ENCODE data around the gene OR52K1. TPM values are rescaled to one million over a fixed set of nuclear protein-coding genes. Genes with fewer than 3 reads are reported as not detected.
"Not testable (repeated sequence)": the region's sequence is repeated elsewhere in the genome, so short reads cannot be mapped to it uniquely, and the experiment has no call there.

OR52K1 gene
- total RNA-seq, 1 donor from 2014 or later = not detected

DNA sequence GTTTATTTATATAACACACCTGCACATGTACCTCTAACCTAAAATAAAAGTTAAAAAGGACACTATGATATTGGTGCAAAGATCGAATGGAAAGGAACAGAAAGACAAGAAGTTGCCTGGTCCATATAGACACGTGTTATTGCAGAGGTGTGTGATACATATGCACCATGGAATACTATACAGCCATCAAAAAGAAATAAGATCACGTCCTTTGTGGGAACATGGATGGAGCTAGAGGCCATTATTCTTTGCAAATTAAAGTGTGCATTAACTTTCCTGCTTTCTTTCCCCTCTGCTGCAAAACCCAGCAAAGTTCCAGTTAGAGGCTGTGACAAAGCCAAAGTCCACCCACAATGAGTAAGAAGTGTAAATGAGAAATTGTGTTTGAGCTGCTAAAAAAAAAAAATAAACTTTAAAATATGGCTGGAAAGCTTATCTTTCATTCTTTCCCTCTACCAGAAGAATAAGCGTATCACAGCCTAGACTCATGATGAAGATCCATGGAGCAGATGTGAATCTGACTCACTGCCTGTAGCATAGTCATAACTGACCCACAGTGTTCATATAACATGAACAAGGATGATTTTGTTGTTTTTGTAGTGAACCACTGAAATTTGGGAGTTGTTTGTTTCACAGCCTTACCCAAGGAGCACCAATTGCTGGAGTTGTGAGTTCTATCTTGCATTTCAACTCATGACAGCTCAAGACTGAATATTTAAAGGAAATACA, 9.6 kb downstream of the OR52K1 start:
- no peak for ATAC-seq

DNA sequence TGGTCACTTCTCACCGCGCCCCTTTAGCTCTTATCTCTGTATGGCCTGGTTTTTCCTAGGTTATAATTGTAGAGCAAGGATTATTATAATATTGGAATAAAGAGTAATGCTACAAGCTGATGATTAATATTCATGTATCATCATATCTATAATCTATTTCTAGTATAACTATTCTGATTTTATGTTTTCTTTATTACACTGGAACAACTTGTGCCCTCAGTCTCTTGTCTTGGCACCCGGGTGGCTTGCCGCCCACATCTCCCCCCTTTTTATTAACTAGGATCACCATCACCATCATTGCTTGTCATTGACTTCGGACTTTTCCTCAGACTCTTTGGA, 11.0 kb downstream of the OR52K1 start:
- ATAC-seq = no peak

DNA sequence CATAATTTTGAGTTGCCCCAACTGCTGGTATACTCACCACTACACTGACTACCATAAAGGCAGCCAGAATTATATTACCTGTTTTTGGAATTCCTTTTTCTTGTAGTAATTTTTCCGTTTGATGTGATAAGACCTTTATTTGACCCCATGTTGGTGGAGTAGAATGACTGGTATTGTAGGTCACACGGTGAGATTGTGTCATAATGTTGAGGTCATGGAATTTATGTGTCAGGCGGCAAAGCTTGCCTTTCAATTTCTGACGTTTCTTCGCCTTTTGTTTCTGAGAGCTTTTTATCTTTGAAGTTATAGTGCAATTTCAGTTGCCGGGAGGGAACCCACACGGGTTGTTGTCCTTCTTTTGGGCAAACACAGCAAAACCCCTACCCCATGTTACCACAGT, 13.0 kb downstream of the OR52K1 start:
- ATAC-seq = peak; percentile 70

DNA sequence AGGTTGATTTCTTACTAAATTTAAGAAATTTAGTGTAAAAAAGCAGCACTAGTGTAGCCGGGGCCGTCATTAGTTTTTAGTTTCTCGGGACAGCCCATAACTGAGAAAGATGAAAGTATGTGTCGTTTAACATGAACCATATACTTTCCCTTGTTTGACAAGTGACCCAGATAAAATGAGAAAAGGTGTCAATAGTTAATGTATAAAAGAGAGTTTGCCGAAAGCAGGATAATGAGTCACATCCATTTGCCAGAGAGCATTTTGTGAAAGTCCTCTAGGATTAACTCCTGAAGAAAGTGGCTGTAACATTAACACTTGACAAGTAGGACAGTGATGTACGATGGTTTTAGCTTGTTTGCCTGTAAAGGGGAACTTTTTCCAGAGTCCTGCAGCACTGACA, 13.5 kb downstream of the OR52K1 start:
- no peak for ATAC-seq

DNA sequence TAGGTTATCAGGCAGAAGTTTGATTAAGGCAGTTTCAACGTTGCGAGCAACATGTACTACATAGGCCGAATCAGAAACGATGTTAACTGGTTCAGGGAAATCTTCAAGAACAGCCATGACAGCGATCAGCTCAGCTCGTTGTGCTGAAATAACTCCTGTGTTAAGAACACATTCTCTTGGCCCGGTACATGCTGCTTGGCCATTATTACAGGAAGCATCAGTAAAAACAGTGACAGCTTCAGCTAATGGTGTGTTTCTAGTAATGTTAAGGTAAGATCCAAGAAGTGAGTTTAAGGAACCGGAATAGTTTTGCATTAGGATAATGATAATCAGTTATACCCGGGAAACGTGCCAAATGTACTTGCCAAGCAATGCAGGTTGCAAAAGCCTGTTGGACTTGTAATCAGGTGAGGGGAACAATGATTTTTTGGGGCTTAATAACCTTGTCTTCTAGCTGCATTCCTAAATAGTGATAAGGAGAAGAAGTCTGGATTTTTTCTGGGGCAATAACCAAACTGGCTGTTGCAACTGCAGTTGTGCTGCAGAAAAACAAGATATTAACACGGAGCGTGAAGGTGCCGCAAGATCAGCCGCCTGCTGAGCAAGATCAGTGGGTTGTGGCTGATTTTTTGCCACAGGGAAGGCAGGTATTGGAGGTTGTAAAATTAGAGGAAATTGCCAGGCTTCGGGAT, 14.3 kb downstream of the OR52K1 start:
- ATAC-seq = peak; percentile 28

DNA sequence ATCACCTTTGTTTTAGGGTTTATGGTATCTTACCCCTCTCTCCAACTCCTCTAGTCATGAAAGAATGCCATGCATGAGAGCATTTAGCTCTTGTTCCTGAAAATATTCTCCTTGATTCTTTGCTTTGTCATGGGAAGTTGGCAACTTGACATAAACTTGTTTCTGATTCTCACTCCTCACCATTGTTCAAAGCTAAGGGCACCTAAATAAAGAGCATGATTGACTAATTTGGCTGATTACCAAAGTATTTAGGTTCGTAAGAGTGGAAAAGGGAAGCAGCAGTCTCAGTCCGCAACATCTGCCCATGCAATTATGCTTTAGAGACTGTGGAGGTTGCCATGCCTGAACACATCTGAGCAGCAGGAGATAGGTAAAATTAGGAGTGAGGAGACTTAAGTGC, 26.4 kb downstream of the OR52K1 start:
- ATAC-seq = no peak

DNA sequence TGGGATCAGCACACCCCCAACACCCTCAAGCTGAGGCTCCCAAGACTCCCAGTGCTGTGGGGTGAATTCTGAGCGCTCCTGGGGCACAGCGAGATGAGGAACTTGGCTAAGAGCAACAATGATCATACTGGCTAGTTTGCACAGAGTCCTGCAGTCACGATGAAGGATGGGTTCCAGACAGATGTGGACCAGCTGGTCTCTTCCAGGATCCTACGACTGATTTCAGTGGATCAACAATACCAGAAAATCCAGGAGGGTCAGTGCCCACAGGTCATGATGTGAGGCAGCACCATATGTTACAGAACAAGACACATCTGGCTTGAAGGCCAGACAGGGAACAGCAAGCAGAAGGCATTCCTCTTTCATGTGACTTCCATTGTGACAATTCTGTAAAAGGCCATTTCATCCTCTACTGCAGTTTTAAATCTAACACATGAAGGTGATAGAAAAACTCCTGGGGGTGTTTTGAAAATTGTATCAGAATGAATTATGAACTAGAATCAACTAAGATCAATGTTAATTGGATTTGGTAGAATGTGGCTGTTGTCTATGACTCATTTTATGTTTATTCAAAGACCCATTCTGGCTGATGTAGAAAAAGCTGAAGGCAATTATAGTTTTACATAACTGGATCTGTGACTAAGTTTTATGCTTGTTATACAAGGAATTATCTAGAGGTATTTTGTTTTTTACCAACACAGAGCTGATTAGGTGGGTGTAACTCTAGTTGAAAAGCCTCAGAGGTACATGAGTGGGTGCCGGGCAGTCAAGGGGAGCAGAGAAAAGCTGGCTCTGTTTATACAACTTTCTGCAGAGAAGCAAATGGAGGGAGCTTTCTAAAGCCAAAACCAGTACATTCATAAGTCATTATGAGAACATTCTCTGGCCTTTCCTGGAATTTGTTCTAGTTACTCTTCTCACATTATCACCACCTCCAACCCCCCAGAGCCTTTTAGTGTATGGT, 29.1 kb downstream of the OR52K1 start:
- ATAC-seq = no peak

DNA sequence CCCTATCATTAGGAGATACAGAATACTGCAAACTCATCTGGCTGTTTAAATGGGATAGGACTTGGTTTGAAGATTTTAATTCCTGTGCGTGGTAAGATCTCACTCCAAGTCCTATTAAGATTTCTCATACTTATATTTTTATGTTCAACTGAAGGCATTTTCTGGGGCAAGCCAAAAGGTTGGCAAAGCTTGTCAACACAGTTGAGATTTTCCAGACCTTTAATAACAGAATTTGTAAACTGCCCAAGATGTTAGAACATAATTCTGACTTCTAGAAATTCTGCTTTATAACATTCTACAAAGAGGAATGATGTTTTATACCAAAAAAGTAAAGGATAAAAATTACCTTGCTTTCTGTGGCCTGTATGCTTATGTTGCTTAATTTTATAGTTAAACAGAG, 31.8 kb downstream of the OR52K1 start:
- no peak for ATAC-seq

DNA sequence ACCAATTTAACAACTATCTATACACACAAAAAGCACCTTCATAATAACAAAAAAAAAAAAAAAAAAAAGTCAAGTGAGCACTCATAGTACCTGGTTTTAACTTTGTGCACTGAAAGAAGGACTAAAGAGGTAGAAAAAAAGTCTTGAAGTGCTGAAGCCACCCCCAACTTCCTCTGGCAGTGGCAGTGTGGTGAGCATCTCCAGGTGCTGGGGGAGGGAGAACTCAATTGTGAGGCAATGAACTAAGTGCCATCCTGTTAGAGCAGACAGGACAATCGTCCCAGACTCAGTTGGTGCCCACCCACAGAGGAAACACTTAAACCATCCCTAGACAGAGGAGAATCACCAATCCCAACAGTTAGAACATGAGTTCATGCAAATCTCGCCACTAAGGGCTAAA, 39.9 kb downstream of the OR52K1 start:
- no peak for ATAC-seq

DNA sequence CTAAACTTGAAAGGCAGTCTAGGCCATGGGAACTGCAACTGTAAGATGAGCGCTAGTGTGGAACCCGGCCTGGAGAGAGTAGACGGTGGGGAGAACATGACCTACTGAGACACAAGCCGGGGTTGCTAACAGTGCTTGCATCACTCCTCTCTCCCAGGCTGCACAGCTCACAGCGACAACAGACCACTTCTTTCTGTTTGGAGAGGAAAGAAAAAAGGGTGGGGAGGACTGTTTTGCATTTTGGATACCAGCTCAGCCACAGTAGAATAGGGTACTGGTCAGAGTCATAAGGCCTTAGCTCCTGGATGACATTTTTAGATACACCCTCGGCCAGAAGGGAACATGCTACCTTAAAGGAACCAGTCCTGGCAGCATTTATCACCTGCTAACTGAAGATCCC, 40.3 kb downstream of the OR52K1 start:
- ATAC-seq = no peak

DNA sequence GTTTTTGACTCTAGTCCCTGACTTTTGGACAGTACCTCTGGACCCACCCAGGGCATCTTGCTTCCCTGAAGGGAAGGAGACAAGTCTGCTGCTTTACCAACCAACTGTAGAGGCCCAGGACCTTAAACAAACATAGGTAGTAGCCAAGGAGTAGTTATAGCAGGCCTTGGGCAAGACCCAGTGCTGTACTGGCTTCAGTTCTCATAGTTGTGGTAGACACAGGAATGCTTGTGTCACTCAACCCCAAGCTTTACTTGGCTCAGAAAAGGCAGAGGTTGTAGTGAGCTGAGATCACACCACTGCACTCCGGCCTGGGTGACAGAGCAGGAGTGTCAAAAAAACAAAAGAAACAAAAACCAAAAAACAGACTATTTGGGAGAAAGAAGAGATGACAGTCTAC, 41.2 kb downstream of the OR52K1 start:
- ATAC-seq = no peak

DNA sequence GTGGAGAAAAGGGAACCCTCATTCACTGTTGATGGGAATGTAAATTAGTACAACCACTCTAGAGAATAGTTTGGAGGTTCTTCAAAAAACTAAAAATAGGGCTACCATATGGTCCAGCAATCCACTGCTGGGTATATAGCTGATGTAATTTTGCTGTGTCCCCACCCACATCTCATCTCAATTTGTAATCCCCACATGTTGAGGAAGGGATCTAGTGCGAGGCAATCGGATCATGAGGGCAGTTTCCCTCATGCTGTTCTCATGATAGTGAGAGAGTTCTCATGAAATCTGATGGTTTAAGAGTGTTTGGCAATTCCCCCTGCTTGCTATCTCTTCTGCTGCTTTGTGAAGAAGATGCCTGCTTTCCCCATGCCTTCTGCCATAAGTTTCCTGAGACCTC, 45.5 kb downstream of the OR52K1 start:
- ATAC-seq = no peak

DNA sequence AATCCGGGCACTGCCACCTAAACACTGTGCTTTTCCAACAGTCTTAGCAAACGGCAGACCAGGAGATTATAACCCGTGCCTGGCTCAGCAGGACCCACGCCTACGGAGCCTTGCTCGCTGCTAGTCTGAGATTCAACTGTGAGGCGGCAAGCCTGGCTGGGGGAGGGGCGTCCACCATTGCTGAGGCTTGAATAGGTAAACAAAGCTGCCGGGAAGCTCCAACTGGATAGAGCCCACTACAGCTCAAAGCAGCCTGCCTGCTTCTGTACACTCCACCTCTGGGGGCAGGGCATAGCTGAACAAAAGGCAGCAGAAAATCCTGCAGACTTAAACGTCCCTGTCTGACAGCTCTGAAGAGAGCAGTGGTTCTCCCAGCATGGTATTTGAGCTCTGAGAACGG, 49.2 kb downstream of the OR52K1 start:
- not testable (repeated sequence) for ATAC-seq

DNA sequence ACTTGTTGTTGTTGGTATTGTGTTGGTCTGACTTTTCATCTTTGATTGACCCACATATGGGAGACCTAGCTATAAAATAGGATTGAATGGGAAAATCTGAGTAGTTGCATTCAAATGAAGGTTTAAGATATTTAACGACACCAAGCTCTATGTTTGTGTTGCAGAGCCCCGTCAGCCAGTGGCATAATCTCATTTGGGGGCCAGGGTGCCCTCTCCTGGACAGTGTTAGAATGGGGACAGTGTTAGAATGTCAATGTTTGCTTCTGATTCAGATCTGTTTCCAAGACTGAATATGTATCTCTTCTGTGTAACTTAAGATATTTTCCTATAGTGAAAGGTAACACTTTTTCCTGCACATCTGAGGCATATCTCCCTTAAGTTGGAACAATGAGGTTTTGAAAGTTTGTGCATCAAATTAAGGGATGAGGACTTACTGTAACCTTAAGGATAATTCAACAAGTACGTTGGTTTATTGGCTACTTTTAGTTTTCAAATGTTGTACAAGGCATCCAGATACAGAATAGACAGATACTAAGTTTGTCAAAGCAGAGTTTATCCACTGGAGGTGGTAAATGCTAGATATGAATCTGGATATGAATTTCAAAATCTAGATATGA, 57.3 kb downstream of the OR52K1 start:
- peak; percentile 69 for ATAC-seq

DNA sequence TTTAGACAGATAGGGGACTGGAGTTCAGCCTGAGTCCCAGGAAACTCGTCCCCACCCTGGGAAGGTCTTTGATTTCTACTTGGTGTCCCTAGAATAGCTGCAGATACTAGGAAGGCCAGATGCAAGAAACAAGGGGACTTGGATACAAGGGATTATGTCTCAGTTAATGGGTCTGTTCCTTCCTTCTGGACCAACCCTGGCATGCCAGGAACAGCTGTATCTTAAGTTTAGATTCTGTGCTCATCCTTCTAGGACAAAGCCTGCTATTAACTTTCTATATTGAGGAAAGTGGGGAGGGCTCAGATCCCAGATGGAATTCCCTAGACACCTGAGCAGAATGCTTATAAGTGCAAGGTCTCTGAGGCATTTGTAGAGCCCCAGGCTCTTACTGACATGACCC, 58.6 kb downstream of the OR52K1 start:
- ATAC-seq = no peak

Other genes starting within 250 kb of the OR52K1 start
- gene OR52B4, start 114.3 kb upstream of the OR52K1 start, total RNA-seq = not detected
- 7.1 TPM for gene TRIM21, start 88.9 kb upstream of the OR52K1 start, total RNA-seq
- not detected for gene OR52K2, start 33.4 kb upstream of the OR52K1 start, total RNA-seq
- gene OR52M1, start 62.5 kb downstream of the OR52K1 start, total RNA-seq = not detected
- not detected for gene OR52I2, start 99.1 kb downstream of the OR52K1 start, total RNA-seq
- not detected for gene OR52I1, start 111.4 kb downstream of the OR52K1 start, total RNA-seq
- gene TRIM68, start 125.6 kb downstream of the OR52K1 start, total RNA-seq = 4.7 TPM
- gene OR51D1, start 154.8 kb downstream of the OR52K1 start, total RNA-seq = not detected
- gene OR51E1, start 161.3 kb downstream of the OR52K1 start, total RNA-seq = not detected
- gene OR51E2, start 215.2 kb downstream of the OR52K1 start, total RNA-seq = not detected
- not detected for gene MMP26, start 222.1 kb downstream of the OR52K1 start, total RNA-seq

Data from esophagus mucosa (tissue), 1 donor.